OCI-LY7 (cell line): ENCODE results near the gene SLC8B1. TPM values are rescaled to one million over a fixed set of nuclear protein-coding genes. Genes with fewer than 3 reads are reported as not detected.

Experiments
- BruUV-seq: library from RNA; stranded (reverse); fragments of 400-500 nt; replicated peaks from 2 replicates; lab custom pipeline; 2021; lab: Mats Ljungman, UMichigan
- CTCF ChIA-PET: fragments of 300-600 bp; sonication (Branson Sonifier 250); formaldehyde crosslinking; loops from one replicate; lab custom pipeline; 2022; ENCODE audit warnings: antibody characterized with exemption; ENCODE audit not compliant: unreplicated experiment; lab: Charles Lee
- POLR2A ChIA-PET: fragments of 300-600 bp; sonication (Branson Sonifier 250); formaldehyde crosslinking; loops from one replicate; lab custom pipeline; 2022; ENCODE audit warnings: antibody characterized with exemption; lab: Charles Lee
- DNase-seq: peaks from one replicate; pipeline ENCODE4 v3.0.0-alpha.2; 2015; ENCODE audit warnings: low spot score
- H2AFZ ChIP-seq: fragments of 200-600 bp; sonication (generic), shearing (Covaris generic); 2 replicates; pipeline ENCODE4 v1.6.1; 2014; ENCODE audit warnings: mild to moderate bottlenecking, antibody characterized with exemption, low read length, moderate library complexity
- H3K27ac ChIP-seq: fragments of 200-600 bp; sonication (generic); 2 replicates; pipeline ENCODE4 v1.5.1; 2014; ENCODE audit warnings: mixed run types, low read depth, mild to moderate bottlenecking, moderate library complexity, low read length, inconsistent platforms; ENCODE audit not compliant: poor library complexity, severe bottlenecking
- H3K36me3 ChIP-seq: fragments of 200-600 bp; sonication (generic); 2 replicates; pipeline ENCODE4 v1.6.1; 2014; ENCODE audit warnings: mild to moderate bottlenecking, antibody characterized with exemption, low read length, moderate library complexity, mixed read lengths; ENCODE audit not compliant: insufficient read depth
- H3K4me1 ChIP-seq: fragments of 200-600 bp; sonication (generic); 2 replicates; pipeline ENCODE4 v1.5.1; 2014; ENCODE audit warnings: mild to moderate bottlenecking, low read length; ENCODE audit not compliant: insufficient read depth, poor library complexity, severe bottlenecking
- H3K4me2 ChIP-seq: fragments of 200-600 bp; sonication (generic); 2 replicates; pipeline ENCODE4 v1.6.1; 2014; ENCODE audit warnings: mild to moderate bottlenecking, low read length
- H3K4me3 ChIP-seq: fragments of 200-600 bp; sonication (generic); 2 replicates; pipeline ENCODE4 v1.5.1; 2014; ENCODE audit warnings: mild to moderate bottlenecking, low read depth, low read length; ENCODE audit not compliant: poor library complexity, severe bottlenecking
- H3K79me2 ChIP-seq: fragments of 200-600 bp; sonication (generic); 2 replicates; pipeline ENCODE4 v1.6.1; 2016; ENCODE audit warnings: low read depth, mild to moderate bottlenecking, low read length, moderate library complexity, mixed read lengths; ENCODE audit not compliant: insufficient read depth
- H3K9me2 ChIP-seq: fragments of 200-600 bp; sonication (generic); 2 replicates; pipeline ENCODE4 v1.6.1; 2016; ENCODE audit warnings: mild to moderate bottlenecking, low read length, mixed read lengths; ENCODE audit not compliant: insufficient read depth
- H3K9me3 ChIP-seq: fragments of 200-600 bp; sonication (generic); 2 replicates; pipeline ENCODE4 v1.6.1; 2014; ENCODE audit warnings: mild to moderate bottlenecking, mixed run types, low read length, mixed read lengths
- H4K20me1 ChIP-seq: fragments of 200-600 bp; sonication (generic); 2 replicates; pipeline ENCODE4 v1.6.1; 2014; ENCODE audit warnings: mild to moderate bottlenecking, antibody characterized with exemption, low read length, moderate library complexity, mixed read lengths; ENCODE audit not compliant: insufficient read depth
- CTCF ChIP-seq: fragments of 200-600 bp; sonication (generic); conservative IDR thresholded peaks from 2 replicates; pipeline ENCODE4 v1.5.1; 2014; ENCODE audit warnings: mild to moderate bottlenecking, antibody characterized with exemption, low read length, moderate library complexity, mixed read lengths
- EZH2phosphoT487 ChIP-seq: fragments of 200-600 bp; sonication (generic); IDR thresholded peaks from 2 replicates; pipeline ENCODE4 v1.6.1; 2018; ENCODE audit warnings: low read depth, borderline replicate concordance, mild to moderate bottlenecking, mixed run types, antibody characterized with exemption, low read length, moderate library complexity, mixed read lengths
- intact Hi-C: fragments of 100-400 bp; cut with micrococcal nuclease; formaldehyde crosslinking; loops from one replicate; pipeline ENCODE4 v1.10.0; 2022; ENCODE audit not compliant: unreplicated experiment
- total RNA-seq, 2 experiments: library from RNA; depleted of rRNA in 1 of 2; stranded (reverse); fragments of >200 nt in 1 of 2; shearing (Covaris generic) in 1 of 2; gene quantifications; 2 replicates each; pipeline ENCODE4 v1.2.3, GENCODE V29; 2014 to 2022

SLC8B1 gene
- total RNA-seq, 2 experiments from 2014 or later, result 47.1 to 57.2 TPM

GRCh38 chr12:113322343-113322742 lies 12.6 kb downstream of the SLC8B1 start:
- peaks cover 17% of the 10 kb centered on the region for H3K4me1 ChIP-seq
- H4K20me1 ChIP-seq, result no peaks in the 10 kb centered on the region
- no peak overlapping the region for H3K27ac ChIP-seq
- no peak for DNase-seq
- ChIA-PET CTCF (no interaction called here), POLR2A (no interaction called here)
- TF ChIP-seq EZH2phosphoT487 (no peak), CTCF (no peak)
- H3K4me2 ChIP-seq, result no peak overlapping the region
- no peaks in the 10 kb centered on the region for H3K9me2 ChIP-seq
- intact Hi-C loops, result no loop called here
- H2AFZ ChIP-seq, result no peak overlapping the region
- peaks cover 6% of the 10 kb centered on the region; the same call in 1 of the 2 replicates for H3K79me2 ChIP-seq
- no TSS peak for BruUV-seq
- no peaks in the 10 kb centered on the region for H3K9me3 ChIP-seq
- peaks cover 95% of the 10 kb centered on the region for H3K36me3 ChIP-seq
- no peak overlapping the region for H3K4me3 ChIP-seq

- intact Hi-C loops, result no loop called here
Measured at GRCh38 chr12:113320401-113320800, 14.5 kb downstream of the SLC8B1 start.

More at GRCh38 chr12:113320401-113320800, 14.5 kb downstream of the SLC8B1 start:
- TF ChIP-seq CTCF (no peak), EZH2phosphoT487 (no peak)
- ChIA-PET POLR2A (interaction anchor here (0.5 kb wide), 1 partner anchor 275 kb away, joined by 3 read pairs; no protein-coding TSS in a partner anchor), CTCF (no interaction called here)
- H3K27ac ChIP-seq, result no peak overlapping the region
- H3K4me3 ChIP-seq, result no peak overlapping the region
- peaks cover 11% of the 10 kb centered on the region for H3K4me1 ChIP-seq
- peaks cover 94% of the 10 kb centered on the region for H3K36me3 ChIP-seq
- H3K9me2 ChIP-seq, result no peaks in the 10 kb centered on the region
- no peak overlapping the region for H3K4me2 ChIP-seq
- no peaks in the 10 kb centered on the region for H4K20me1 ChIP-seq
- no peak overlapping the region for H2AFZ ChIP-seq
- no TSS peak for BruUV-seq
- no peaks in the 10 kb centered on the region for H3K9me3 ChIP-seq
- H3K79me2 ChIP-seq, result peaks cover 6% of the 10 kb centered on the region; the same call in 1 of the 2 replicates
- DNase-seq, result no peak
